K562 (cell line): ENCODE data around the gene SLC25A10. TPM values are rescaled to one million over a fixed set of nuclear protein-coding genes. Genes with fewer than 3 reads are reported as not detected.

ENCODE experiments used
- CREB3 ChIP-seq: fragments of 450-650 bp; conservative IDR thresholded peaks from 2 replicates; pipeline ENCODE4 v1.6.1; 2016; ENCODE audit warnings: missing genetic modification characterization, low read depth, mild to moderate bottlenecking, missing compliant biosample characterization, moderate library complexity
- ETV1 ChIP-seq: fragments of 450-650 bp; conservative IDR thresholded peaks from 2 replicates; pipeline ENCODE4 v1.6.1; 2016; ENCODE audit warnings: missing genetic modification characterization, control low read depth, low read depth, missing compliant biosample characterization
- FIP1L1 ChIP-seq: fragments of 200-400 bp; formaldehyde crosslinking; IDR thresholded peaks from 2 replicates; pipeline ENCODE4 v1.6.1; 2018; ENCODE audit warnings: mild to moderate bottlenecking, low read depth, low read length; ENCODE audit not compliant: poor library complexity, severe bottlenecking
- REST ChIP-seq, 2 experiments: fragments of 450-650 bp; formaldehyde crosslinking in 1 of 2; IDR thresholded peaks; 2 replicates each; pipeline versions ENCODE4 v1.4.0 to v1.6.1; 2014 to 2020; ENCODE audit warnings: mild to moderate bottlenecking in 2 of 2, borderline replicate concordance in 1 of 2, low read depth in 1 of 2
- ZNF134 ChIP-seq: fragments of 250-450 bp; sonication (Bioruptor Pico); conservative IDR thresholded peaks from 2 replicates; pipeline ENCODE4 v1.4.0; 2020
- ZNF174 ChIP-seq: fragments of 250-450 bp; sonication (Bioruptor Pico); IDR thresholded peaks from 2 replicates; pipeline ENCODE4 v1.4.0; 2020; ENCODE audit warnings: mild to moderate bottlenecking
- ZNF384 ChIP-seq: IDR thresholded peaks from 2 replicates; pipeline ENCODE4 v1.6.1; 2012; ENCODE audit warnings: low read depth, low read length, improper control_type of control experiment
- polyA plus RNA-seq, 8 experiments: library from polyadenylated mRNA; depleted of rRNA in 4 of 8; stranded (reverse) in 5 of 8; unstranded in 3 of 8; fragments of >200 nt; fragmentation: Nextera tagmentation in 2 of 8; fragmentation: Illumina TruSeq in 1 of 8; extraction: Ambion mirVana in 2 of 8; extraction: Trizol in 1 of 8; gene quantifications; 2 replicates each; pipeline versions ENCODE4 v1.2.1 to v1.2.3, GENCODE V29; 2011 to 2014; ENCODE audit warnings: inconsistent platforms in 1 of 8, missing spikeins in 1 of 8
- total RNA-seq, 7 experiments: library from RNA; depleted of rRNA in 6 of 7; stranded (reverse); fragments of >200 nt in 6 of 7; fragmentation: Illumina TruSeq in 2 of 7; extraction: Trizol in 2 of 7; gene quantifications; 2 replicates each; pipeline versions ENCODE4 v1.2.1 to v1.2.3, GENCODE V29; 2011 to 2021; ENCODE audit warnings: low replicate concordance in 1 of 7
- TF ChIP-seq, protein P1 (sequence below): fragments of 450-650 bp; formaldehyde crosslinking; IDR thresholded peaks from 2 replicates; pipeline ENCODE4 v1.4.0; 2020; ENCODE audit warnings: mild to moderate bottlenecking, moderate library complexity

Gene SLC25A10
- total and polyA plus RNA-seq, 9 of the 15 experiments (the other 6 are each of a cell fraction or from before 2014, with no cell fraction given) = 0.10 to 85.6 (median 34.3) TPM

DNA sequence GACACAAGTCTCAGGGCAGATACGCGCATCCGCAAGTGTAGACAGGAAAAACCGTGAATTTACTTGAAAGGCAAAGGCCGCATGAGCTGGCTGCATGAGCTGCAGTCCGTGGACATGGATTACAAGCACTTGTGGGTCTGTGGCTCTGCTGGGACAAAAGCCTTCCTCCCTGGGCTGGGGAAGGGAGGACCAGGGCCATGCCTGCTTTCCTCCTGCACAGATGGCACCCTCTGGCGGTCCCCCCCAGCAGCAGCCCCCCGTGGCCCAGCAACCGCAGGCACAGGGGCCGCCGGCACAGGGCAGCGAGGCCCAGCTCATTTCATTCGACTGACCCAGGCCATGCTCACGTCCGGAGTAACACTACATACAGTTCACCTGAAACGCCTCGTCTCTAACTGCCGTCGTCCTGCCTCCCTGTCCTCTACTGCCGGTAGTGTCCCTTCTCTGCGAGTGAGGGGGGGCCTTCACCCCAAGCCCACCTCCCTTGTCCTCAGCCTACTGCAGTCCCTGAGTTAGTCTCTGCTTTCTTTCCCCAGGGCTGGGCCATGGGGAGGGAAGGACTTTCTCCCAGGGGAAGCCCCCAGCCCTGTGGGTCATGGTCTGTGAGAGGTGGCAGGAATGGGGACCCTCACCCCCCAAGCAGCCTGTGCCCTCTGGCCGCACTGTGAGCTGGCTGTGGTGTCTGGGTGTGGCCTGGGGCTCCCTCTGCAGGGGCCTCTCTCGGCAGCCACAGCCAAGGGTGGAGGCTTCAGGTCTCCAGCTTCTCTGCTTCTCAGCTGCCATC, 10.6 kb upstream of the SLC25A10 start (continued):
- TF ChIP-seq REST (IDR thresholded peaks at IDR 0.05; ENCODE audit: borderline replicate concordance) (no peak), REST (CRISPR knock-in tag; IDR thresholded peaks at IDR 0.05; ENCODE audit: low read depth) (no peak), ZNF174 (CRISPR knock-in tag) (no peak), ZNF134 (CRISPR knock-in tag) (no peak), CREB3 (tag) (no peak), FIP1L1 (no peak), ZNF384 (no peak), ETV1 (tag) (no peak)
- TF ChIP-seq, protein P1, sequence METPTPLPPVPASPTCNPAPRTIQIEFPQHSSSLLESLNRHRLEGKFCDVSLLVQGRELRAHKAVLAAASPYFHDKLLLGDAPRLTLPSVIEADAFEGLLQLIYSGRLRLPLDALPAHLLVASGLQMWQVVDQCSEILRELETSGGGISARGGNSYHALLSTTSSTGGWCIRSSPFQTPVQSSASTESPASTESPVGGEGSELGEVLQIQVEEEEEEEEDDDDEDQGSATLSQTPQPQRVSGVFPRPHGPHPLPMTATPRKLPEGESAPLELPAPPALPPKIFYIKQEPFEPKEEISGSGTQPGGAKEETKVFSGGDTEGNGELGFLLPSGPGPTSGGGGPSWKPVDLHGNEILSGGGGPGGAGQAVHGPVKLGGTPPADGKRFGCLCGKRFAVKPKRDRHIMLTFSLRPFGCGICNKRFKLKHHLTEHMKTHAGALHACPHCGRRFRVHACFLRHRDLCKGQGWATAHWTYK (CRISPR knock-in tag) = 0 out of 2 replicates have a peak, but pooled peaks have one; percentile 21
